GM21737 (cell line): ENCODE results near the gene SLIT1.

Source experiments
- ATAC-seq: cut with Tn5 transposase; IDR thresholded peaks from one replicate; pipeline ENCODE4 v1.9.1; 2021; ENCODE audit warnings: mild to moderate bottlenecking, moderate library complexity; ENCODE audit not compliant: unreplicated experiment

Gene SLIT1

GRCh38 chr10:97067716-97068391 is 117.9 kb downstream of the SLIT1 start:
- no peak for ATAC-seq

- no peak for ATAC-seq
These were observed 118.7 kb downstream of the SLIT1 start for GRCh38 chr10:97066877-97067555.

GRCh38 chr10:97065686-97066660 is 119.8 kb downstream of the SLIT1 start:
- no peak for ATAC-seq

- no peak for ATAC-seq
These were observed 120.6 kb downstream of the SLIT1 start for GRCh38 chr10:97065128-97065527.

- no peak for ATAC-seq
These were observed 121.5 kb downstream of the SLIT1 start for GRCh38 chr10:97063983-97064837.

GRCh38 chr10:97063271-97063982 is 122.3 kb downstream of the SLIT1 start:
- ATAC-seq: no peak

GRCh38 chr10:97062456-97062855 is 123.3 kb downstream of the SLIT1 start:
- no peak for ATAC-seq

- ATAC-seq: no peak
These were observed 123.7 kb downstream of the SLIT1 start for GRCh38 chr10:97062046-97062445.

- no peak for ATAC-seq
These were observed 124.3 kb downstream of the SLIT1 start for GRCh38 chr10:97061423-97061822.

GRCh38 chr10:97060441-97061084 is 125.2 kb downstream of the SLIT1 start:
- no peak for ATAC-seq

GRCh38 chr10:97059872-97060205 is 125.9 kb downstream of the SLIT1 start:
- no peak for ATAC-seq

- no peak for ATAC-seq
These were observed 126.5 kb downstream of the SLIT1 start for GRCh38 chr10:97059006-97059871.

- no peak for ATAC-seq
These were observed 127.2 kb downstream of the SLIT1 start for GRCh38 chr10:97058521-97058920.

GRCh38 chr10:97057491-97058235 is 128.1 kb downstream of the SLIT1 start:
- no peak for ATAC-seq

- ATAC-seq: no peak
These were observed 129.6 kb downstream of the SLIT1 start for GRCh38 chr10:97056003-97056630.

GRCh38 chr10:97053276-97053675 is 132.5 kb downstream of the SLIT1 start:
- no peak for ATAC-seq

- ATAC-seq: no peak
These were observed 134.7 kb downstream of the SLIT1 start for GRCh38 chr10:97050956-97051496.
